Measurements from ENCODE around the gene MYO1A. TPM values are rescaled to one million over a fixed set of nuclear protein-coding genes. Genes with fewer than 3 reads are reported as not detected.

MYO1A gene
- polyA plus RNA-seq, 1 donor (not counting 4 experiments of a cell fraction or from before 2014, with no cell fraction given), result 0.01 TPM

DNA sequence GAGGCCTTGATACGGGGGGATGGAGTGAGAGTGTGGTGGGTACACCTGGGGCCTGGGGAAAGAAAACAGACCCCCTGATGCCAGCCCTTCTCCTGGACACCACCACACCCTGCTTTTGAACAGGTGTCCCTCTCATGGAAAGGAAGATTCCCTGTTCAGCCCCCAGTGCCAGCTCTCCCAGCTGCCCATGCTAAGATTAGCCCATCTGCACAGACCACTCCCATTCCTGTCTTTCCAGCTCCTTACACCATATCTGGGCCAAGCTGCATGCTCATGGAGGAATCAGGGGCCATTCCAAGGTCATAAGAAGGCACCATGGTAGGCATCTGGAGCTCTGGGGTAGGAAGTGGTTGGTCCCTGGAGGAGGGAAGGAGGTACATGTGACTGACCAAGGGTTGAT is 48.6 kb upstream of the MYO1A start:
- Histone ChIP-seq H3K36me3 (ENCODE audit: control insufficient read depth in 2 of 2, extremely low read depth in 1 of 2, insufficient read depth in 2 of 2, low read length in 2 of 2) (peaks cover 21 to 35% of the 10 kb centered on the region in 2 experiments), H3K27me3 (ENCODE audit: control insufficient read depth, extremely low read depth, insufficient read depth, low read length) (no peaks in the 10 kb centered on the region), H3K27ac (ENCODE audit: control insufficient read depth, insufficient read depth, low read length) (no peak overlapping the region), H4K20me1 (ENCODE audit: control insufficient read depth, extremely low read depth, insufficient read depth, low read length) (no peaks in the 10 kb centered on the region), H3K9ac (ENCODE audit: control insufficient read depth, extremely low read depth, insufficient read depth, low read length) (no peak overlapping the region), H3K9me1 (ENCODE audit: control insufficient read depth, extremely low read depth, insufficient read depth, low read length) (peaks cover 4% of the 10 kb centered on the region), H2AFZ (ENCODE audit: control insufficient read depth, low read length) (no peak overlapping the region), H3K4me2 (ENCODE audit: control insufficient read depth, extremely low read depth, insufficient read depth, low read depth, low read length) (no peak overlapping the region), H3K4me3 (ENCODE audit: control insufficient read depth in 2 of 3, extremely low read depth in 1 of 3, insufficient read depth in 2 of 3, low read depth in 1 of 3, low read length in 3 of 3) (no peak overlapping the region), H3K4me1 (ENCODE audit: control insufficient read depth, extremely low read depth, insufficient read depth, low read length) (peaks cover 32% of the 10 kb centered on the region), H3K79me2 (ENCODE audit: control insufficient read depth, insufficient read depth, low read length) (no peaks in the 10 kb centered on the region), H3K9me3 (ENCODE audit: control insufficient read depth, low read depth, low read length) (no peaks in the 10 kb centered on the region)
- FAIRE-seq (no peak), DNase-seq (ENCODE audit: low read depth, low spot score) (no peak)
- dilution Hi-C loops (cut with MboI; ENCODE audit: extremely low pct_ligation_motif_present, low sequenced_read_pairs), result no loop called here
- TF ChIP-seq, protein P1, sequence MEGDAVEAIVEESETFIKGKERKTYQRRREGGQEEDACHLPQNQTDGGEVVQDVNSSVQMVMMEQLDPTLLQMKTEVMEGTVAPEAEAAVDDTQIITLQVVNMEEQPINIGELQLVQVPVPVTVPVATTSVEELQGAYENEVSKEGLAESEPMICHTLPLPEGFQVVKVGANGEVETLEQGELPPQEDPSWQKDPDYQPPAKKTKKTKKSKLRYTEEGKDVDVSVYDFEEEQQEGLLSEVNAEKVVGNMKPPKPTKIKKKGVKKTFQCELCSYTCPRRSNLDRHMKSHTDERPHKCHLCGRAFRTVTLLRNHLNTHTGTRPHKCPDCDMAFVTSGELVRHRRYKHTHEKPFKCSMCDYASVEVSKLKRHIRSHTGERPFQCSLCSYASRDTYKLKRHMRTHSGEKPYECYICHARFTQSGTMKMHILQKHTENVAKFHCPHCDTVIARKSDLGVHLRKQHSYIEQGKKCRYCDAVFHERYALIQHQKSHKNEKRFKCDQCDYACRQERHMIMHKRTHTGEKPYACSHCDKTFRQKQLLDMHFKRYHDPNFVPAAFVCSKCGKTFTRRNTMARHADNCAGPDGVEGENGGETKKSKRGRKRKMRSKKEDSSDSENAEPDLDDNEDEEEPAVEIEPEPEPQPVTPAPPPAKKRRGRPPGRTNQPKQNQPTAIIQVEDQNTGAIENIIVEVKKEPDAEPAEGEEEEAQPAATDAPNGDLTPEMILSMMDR (optimal IDR thresholded peaks at IDR 0.05 in 1 of 3, IDR thresholded peaks at IDR 0.05 in 1 of 3, conservative IDR thresholded peaks at IDR 0.05 in 1 of 3; ENCODE audit: extremely low read depth in 1 of 3, insufficient read depth in 2 of 3, low read length in 3 of 3), result no peak
- TF ChIP-seq EZH2 (IDR thresholded peaks at IDR 0.05; ENCODE audit: low read length), result no peak

DNA sequence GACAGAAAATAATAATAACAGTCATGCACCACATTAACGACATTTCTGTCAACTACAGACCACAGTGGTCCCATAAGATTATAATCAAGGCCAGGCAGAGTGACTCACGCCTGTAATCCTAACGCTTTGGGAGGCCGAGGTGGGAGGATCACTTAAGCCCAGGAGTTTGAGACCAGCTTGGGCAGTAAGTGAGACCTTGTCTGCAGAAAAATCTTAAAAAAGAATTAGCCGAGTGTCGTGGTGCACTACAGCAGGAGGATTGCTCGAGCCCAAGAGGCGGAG is 47.6 kb upstream of the MYO1A start:
- FAIRE-seq (no peak), DNase-seq (ENCODE audit: low read depth, low spot score) (no peak)
- H3K27ac ChIP-seq (ENCODE audit: control insufficient read depth, insufficient read depth, low read length), result no peak overlapping the region
- no peak overlapping the region for H3K4me2 ChIP-seq (ENCODE audit: control insufficient read depth, extremely low read depth, insufficient read depth, low read depth, low read length)
- H4K20me1 ChIP-seq (ENCODE audit: control insufficient read depth, extremely low read depth, insufficient read depth, low read length), result no peaks in the 10 kb centered on the region
- H3K4me1 ChIP-seq (ENCODE audit: control insufficient read depth, extremely low read depth, insufficient read depth, low read length), result peaks cover 35% of the 10 kb centered on the region
- no peak overlapping the region for H3K9ac ChIP-seq (ENCODE audit: control insufficient read depth, extremely low read depth, insufficient read depth, low read length)
- TF ChIP-seq, protein P1 (optimal IDR thresholded peaks at IDR 0.05 in 1 of 3, IDR thresholded peaks at IDR 0.05 in 1 of 3, conservative IDR thresholded peaks at IDR 0.05 in 1 of 3; ENCODE audit: extremely low read depth in 1 of 3, insufficient read depth in 2 of 3, low read length in 3 of 3), result no peak
- no peak for TF ChIP-seq EZH2 (IDR thresholded peaks at IDR 0.05; ENCODE audit: low read length)
- no peak overlapping the region for H3K4me3 ChIP-seq (ENCODE audit: control insufficient read depth in 2 of 3, extremely low read depth in 1 of 3, insufficient read depth in 2 of 3, low read depth in 1 of 3, low read length in 3 of 3)
- H3K79me2 ChIP-seq (ENCODE audit: control insufficient read depth, insufficient read depth, low read length), result no peaks in the 10 kb centered on the region
- dilution Hi-C loops (cut with MboI; ENCODE audit: extremely low pct_ligation_motif_present, low sequenced_read_pairs), result no loop called here
- no peaks in the 10 kb centered on the region for H3K27me3 ChIP-seq (ENCODE audit: control insufficient read depth, extremely low read depth, insufficient read depth, low read length)
- no peak overlapping the region for H2AFZ ChIP-seq (ENCODE audit: control insufficient read depth, low read length)
- peaks cover 4% of the 10 kb centered on the region for H3K9me1 ChIP-seq (ENCODE audit: control insufficient read depth, extremely low read depth, insufficient read depth, low read length)
- H3K9me3 ChIP-seq (ENCODE audit: control insufficient read depth, low read depth, low read length), result no peaks in the 10 kb centered on the region
- peaks cover 24 to 40% of the 10 kb centered on the region in 2 experiments for H3K36me3 ChIP-seq (ENCODE audit: control insufficient read depth in 2 of 2, extremely low read depth in 1 of 2, insufficient read depth in 2 of 2, low read length in 2 of 2)
